RWPE1 (cell line): ENCODE data around the gene SEPTIN1.

Experiments
- CTCF ChIA-PET: fragments of 350-600 bp; sonication (Branson Sonifier 250); formaldehyde crosslinking; extraction: SDS; loops from one replicate; lab custom pipeline; 2021; lab: Yijun Ruan, JAX
- POLR2A ChIA-PET: fragments of 400-600 bp; formaldehyde crosslinking; extraction: SDS; loops from one replicate; lab custom pipeline; 2020; ENCODE audit warnings: antibody characterized with exemption; ENCODE audit not compliant: low non-redundant PET; lab: Yijun Ruan, JAX
- DNase-seq: peaks from one replicate; pipeline ENCODE4 v3.0.0; 2012; ENCODE audit warnings: low spot score
- H3K27ac ChIP-seq: fragments of 450-650 bp; 2 replicates; pipeline ENCODE4 v1.5.1; 2017
- TF ChIP-seq, protein P1 (sequence below): fragments of 450-650 bp; conservative IDR thresholded peaks from 2 replicates; pipeline ENCODE4 v1.5.1; 2017; ENCODE audit warnings: low read depth, mild to moderate bottlenecking

Gene SEPTIN1

DNA sequence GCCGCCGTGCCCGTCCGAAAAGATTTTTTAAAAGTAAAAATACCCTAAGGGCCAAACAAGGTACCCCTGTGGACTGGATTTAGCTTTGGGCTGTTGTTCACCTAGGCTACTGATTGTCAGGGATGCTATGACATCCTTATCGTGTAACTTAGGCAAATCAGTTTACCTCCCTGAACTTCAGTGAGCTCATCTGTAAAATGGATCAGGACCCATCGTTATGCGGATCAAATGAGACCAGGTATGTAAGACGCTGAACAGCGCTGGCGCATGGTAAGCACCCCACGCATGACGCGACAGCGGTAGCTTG, 24.4 kb upstream of the SEPTIN1 start:
- TF ChIP-seq, protein P1, sequence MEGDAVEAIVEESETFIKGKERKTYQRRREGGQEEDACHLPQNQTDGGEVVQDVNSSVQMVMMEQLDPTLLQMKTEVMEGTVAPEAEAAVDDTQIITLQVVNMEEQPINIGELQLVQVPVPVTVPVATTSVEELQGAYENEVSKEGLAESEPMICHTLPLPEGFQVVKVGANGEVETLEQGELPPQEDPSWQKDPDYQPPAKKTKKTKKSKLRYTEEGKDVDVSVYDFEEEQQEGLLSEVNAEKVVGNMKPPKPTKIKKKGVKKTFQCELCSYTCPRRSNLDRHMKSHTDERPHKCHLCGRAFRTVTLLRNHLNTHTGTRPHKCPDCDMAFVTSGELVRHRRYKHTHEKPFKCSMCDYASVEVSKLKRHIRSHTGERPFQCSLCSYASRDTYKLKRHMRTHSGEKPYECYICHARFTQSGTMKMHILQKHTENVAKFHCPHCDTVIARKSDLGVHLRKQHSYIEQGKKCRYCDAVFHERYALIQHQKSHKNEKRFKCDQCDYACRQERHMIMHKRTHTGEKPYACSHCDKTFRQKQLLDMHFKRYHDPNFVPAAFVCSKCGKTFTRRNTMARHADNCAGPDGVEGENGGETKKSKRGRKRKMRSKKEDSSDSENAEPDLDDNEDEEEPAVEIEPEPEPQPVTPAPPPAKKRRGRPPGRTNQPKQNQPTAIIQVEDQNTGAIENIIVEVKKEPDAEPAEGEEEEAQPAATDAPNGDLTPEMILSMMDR, result no peak
- DNase-seq, result no peak
- H3K27ac ChIP-seq, result peak overlapping the region; percentile 76
- ChIA-PET POLR2A (interaction anchor here (0.5 kb wide), 1 partner anchor 43 kb away, joined by 3 read pairs; no protein-coding TSS in a partner anchor), CTCF (interaction anchor here (0.7 to 1.2 kb wide), 3 partner anchors 12 to 330 kb away, joined by 3 to 5 read pairs (median 4); no protein-coding TSS in a partner anchor)

DNA sequence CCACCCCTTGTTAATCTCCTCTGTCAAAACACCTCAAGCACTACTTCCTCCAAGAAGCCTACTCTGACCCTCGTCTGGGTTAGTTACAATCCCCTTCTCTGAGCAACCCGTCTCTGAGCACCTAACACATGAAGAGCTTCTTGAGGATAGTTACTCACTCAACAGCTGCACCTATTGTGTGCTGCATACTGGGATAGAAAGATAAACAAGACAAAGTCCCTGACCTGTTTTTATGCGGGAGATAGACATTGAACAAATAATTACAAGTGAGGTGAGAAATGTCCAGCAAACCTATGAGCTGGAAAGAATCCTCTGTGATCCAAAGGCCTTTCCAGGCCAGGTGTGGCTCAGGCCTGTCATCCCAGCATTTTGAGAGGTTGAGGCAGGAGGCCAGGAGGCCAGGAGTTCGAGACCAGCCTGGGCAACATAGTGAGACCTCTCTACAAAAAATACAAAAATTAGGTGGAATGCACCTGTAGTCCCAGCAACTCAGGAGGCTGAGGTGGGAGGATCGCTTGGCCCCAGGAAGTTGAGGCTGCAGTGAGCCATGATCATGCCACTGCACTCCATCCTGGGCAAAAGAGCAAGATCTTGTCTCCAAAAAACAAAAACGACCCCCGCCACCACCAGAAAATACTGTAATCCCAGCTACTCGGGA, 19.5 kb upstream of the SEPTIN1 start:
- POLR2A ChIA-PET, result no interaction called here
- TF ChIP-seq, protein P1, result no peak
- H3K27ac ChIP-seq, result no peak overlapping the region
- no peak for DNase-seq
- CTCF ChIA-PET, result no interaction called here

DNA sequence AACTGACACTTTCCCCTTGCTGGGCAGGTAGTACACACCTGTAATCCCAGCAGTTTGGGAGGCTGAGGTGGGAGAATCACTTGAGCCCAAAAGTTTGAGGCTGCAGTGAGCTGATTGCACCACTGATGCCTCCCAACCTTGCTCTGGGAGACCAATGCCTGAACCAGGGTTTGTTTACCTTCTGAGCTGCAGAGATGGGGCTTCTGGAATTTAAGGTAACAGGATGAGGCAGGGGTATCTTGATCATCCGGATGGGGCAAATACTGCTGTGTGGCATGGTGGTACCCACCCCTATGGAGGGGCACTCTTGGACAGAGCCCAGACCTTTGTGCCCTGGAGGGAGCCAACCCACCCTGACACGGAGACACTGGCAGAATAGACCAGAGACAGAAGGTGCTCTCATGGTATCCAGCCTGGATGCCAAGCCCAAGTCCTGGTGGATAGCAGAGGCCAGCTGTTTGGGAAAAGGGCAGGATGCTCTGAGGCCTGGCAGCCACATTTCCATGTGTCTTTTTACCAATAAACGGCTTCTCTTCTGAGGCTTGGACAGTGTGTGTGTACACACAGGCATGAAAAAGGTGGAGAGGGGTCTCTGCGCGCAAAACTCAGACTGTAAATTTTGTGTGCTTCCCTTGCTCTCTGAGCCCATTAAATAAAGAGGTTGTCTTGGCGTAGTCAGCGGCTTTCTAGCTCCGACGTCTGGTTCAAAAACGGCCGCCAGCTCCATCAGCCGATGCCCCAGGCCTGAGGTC, 17.2 kb upstream of the SEPTIN1 start:
- ChIA-PET POLR2A (no interaction called here), CTCF (interaction anchor here (1.0 kb wide), 1 partner anchor 10 kb away, joined by 3 read pairs; no protein-coding TSS in a partner anchor)
- no peak for DNase-seq
- TF ChIP-seq, protein P1, result no peak
- H3K27ac ChIP-seq, result peak overlapping the region; percentile 96

DNA sequence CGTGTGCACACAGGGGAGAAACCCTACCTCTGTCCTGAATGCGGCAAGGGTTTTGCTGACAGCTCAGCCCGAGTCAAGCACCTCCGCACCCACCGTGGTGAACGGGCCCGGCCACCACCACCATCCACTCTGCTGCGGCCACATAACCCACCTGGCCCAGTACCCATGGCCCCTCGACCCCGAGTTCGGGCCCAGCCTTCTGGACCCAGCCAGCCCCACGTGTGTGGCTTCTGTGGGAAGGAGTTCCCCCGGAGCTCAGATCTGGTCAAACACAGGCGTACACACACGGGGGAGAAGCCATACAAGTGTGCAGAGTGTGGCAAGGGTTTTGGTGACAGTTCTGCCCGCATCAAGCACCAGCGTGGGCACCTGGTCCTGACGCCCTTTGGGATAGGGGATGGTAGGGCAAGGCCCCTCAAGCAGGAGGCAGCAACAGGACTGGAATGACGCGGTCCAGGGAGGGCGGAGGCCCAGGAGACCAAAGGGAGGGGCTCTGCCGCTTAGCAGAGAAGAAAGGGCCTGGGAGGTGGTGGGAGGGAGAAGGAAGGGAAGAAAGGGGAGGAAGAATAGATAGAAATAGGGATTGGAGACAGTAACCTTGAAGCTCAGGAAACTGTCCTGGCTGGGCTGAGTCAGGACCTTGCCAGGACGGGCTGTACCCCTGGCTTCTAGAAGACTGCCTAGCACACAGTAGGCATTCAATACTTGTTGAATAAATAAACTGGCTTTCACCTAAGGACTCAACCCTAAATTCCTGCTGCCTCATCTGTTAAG, 16.5 kb upstream of the SEPTIN1 start:
- ChIA-PET CTCF (no interaction called here), POLR2A (no interaction called here)
- H3K27ac ChIP-seq, result peak overlapping the region; percentile 96
- TF ChIP-seq, protein P1, result no peak
- no peak for DNase-seq

- DNase-seq, result no peak
- TF ChIP-seq, protein P1, result no peak
- ChIA-PET CTCF (no interaction called here), POLR2A (no interaction called here)
- peak overlapping the region; percentile 96 for H3K27ac ChIP-seq
These were observed 15.7 kb upstream of the SEPTIN1 start for GRCh38 chr16:30397776-30398660.
